T-helper 1 cell treated with Interleukin-12 subunit alpha and Interleukin-12 subunit beta and Interleukin-4 antibody, amounts not matched to agents 30 ng/mL and 1 ng/mL, for 36 hours (primary cell): ENCODE measurements around the gene SLC7A6. TPM values are rescaled to one million over a fixed set of nuclear protein-coding genes. Genes with fewer than 3 reads are reported as not detected.

Experiments
- intact Hi-C: fragments of 100-400 bp; cut with micrococcal nuclease; formaldehyde crosslinking; loops from one replicate; pipeline ENCODE4 v1.15.1; 2024
- total RNA-seq: library from RNA; stranded (reverse); gene quantifications from 2 replicates; pipeline ENCODE4 v1.2.3, GENCODE V29; 2022

Gene SLC7A6
- total RNA-seq, 1 donor from 2014 or later = 128 TPM

GRCh38 chr16:68252383-68252782 is 11.9 kb upstream of the SLC7A6 start:
- intact Hi-C loops = no loop called here

GRCh38 chr16:68253721-68254120 is 10.6 kb upstream of the SLC7A6 start:
- intact Hi-C loops = no loop called here

- intact Hi-C loops = no loop called here
Measured at GRCh38 chr16:68255712-68256111, 8.6 kb upstream of the SLC7A6 start.

- intact Hi-C loops = no loop called here
Measured at GRCh38 chr16:68257251-68257905, 6.9 kb upstream of the SLC7A6 start.

- intact Hi-C loops = no loop called here
Measured at GRCh38 chr16:68257906-68258800, 6.2 kb upstream of the SLC7A6 start.

GRCh38 chr16:68259007-68259825 is 5.1 kb upstream of the SLC7A6 start:
- intact Hi-C loops = no loop called here

GRCh38 chr16:68263559-68264127 is 683 bp upstream of the SLC7A6 start:
- intact Hi-C loops = loop anchor here (1.0 to 10.0 kb wide), 4 partner anchors 18 to 1071 kb away; partner anchors contain the start of genes COG8, NIP7, PDF and PLA2G15

GRCh38 chr16:68265078-68265920 is 973 bp downstream of the SLC7A6 start:
- intact Hi-C loops = loop anchor here (1.0 to 10.0 kb wide), 5 partner anchors 10 to 1070 kb away; partner anchors contain the start of genes COG8, NIP7 and PDF

- intact Hi-C loops = loop anchor here (10.0 kb wide), 1 partner anchor 1067 kb away; the partner anchor contains the start of genes COG8, NIP7 and PDF
Measured at GRCh38 chr16:68267612-68268405, 3.5 kb downstream of the SLC7A6 start.

GRCh38 chr16:68269793-68270192 is 5.5 kb downstream of the SLC7A6 start:
- intact Hi-C loops = loop anchor here (10.0 kb wide), 1 partner anchor 1065 kb away; the partner anchor contains the start of genes COG8, NIP7 and PDF

GRCh38 chr16:68270353-68270752 is 6.0 kb downstream of the SLC7A6 start:
- intact Hi-C loops = no loop called here

GRCh38 chr16:68272507-68273209 is 8.3 kb downstream of the SLC7A6 start:
- intact Hi-C loops = loop anchor here (1.0 kb wide), 1 partner anchor 9 kb away; no protein-coding TSS in a partner anchor

GRCh38 chr16:68273459-68273858 is 9.1 kb downstream of the SLC7A6 start:
- intact Hi-C loops = loop anchor here (1.0 kb wide), 1 partner anchor 8 kb away; no protein-coding TSS in a partner anchor

- intact Hi-C loops = loop anchor here (1.0 kb wide), 1 partner anchor 7 kb away; no protein-coding TSS in a partner anchor
Measured at GRCh38 chr16:68273896-68274295, 9.6 kb downstream of the SLC7A6 start.

- intact Hi-C loops = no loop called here
Measured at GRCh38 chr16:68274441-68274840, 10.1 kb downstream of the SLC7A6 start.

- intact Hi-C loops = loop anchor here (1.0 kb wide), 4 partner anchors 9 to 35 kb away; partner anchors contain the start of gene SLC7A6OS
Measured at GRCh38 chr16:68275611-68276191, 11.4 kb downstream of the SLC7A6 start.

GRCh38 chr16:68276223-68276622 is 11.9 kb downstream of the SLC7A6 start:
- intact Hi-C loops = loop anchor here (1.0 kb wide), 3 partner anchors 8 to 34 kb away; partner anchors contain the start of gene SLC7A6OS
